DMS79 treated with DMSO at 0.1 percent for 48 hours (cell line): ENCODE results near the gene LPGAT1.

Experiments used
- DNase-seq: peaks from one replicate; lab custom pipeline; 2025; lab: John Stamatoyannopoulos, UW

The LPGAT1 gene

DNA sequence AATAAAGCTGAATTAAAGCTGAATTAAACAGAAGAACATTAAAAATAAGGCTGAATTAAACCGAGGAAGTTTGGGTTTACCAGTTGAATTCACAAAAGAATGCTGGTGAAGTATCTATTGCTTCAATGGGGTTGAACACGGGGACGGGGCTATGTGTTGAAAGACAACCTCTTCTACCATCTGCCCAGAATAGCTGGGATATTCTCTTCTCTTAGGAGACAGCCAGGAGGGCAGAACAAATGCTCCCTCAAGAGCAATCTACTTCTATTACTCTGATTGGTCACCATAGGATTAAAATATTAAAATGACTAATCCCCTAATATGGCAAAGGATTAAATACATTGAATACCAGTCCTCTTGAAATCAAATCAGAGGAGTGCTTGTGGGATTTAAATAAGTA, 68.4 kb downstream of the LPGAT1 start:
- no peak for DNase-seq

DNA sequence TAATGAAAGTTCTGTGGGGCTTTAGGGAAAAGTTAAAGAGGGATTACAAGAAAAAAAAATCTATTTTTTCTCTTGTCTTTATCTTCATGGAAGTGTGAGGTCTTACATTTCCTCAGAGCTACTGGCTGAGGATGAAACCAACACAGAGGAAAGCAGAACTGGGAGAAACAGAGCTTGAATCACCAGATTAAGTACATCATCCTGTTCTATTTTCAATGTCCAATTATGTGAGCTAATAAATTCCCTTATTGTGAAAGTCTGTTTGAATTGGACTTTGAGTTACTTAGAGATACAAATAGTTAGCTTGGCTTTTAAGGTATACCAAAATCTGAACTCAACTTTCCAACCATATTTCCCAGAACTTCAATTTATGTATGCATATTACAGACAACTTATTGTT, 69.2 kb downstream of the LPGAT1 start:
- DNase-seq = no peak

DNA sequence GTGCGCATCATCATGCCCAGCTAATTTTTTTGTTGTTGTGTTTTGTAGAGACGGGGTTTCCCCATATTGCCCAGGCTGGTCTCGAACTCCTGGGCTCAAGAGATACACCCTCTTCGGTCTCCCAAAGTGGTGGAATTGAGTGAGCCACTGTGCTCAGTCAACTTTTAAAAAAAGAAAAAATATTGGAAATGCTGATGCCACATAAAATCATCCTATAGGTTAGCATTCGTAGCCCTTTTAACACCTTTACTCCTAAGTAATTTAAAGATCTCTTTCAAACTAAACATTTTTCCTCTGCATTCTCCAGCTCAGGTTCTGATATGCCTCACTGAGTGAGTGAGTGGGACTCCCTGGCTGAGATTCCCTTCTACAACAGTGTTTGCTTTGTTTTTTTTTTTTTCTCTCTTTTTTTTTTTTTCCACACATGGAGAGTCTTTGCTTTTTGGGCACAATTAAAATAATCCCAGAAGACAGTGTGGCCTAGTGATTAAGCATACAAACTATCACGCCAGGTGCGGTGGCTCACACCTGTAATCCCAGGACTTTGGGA, 74.0 kb downstream of the LPGAT1 start:
- DNase-seq = peak; percentile 43

- no peak for DNase-seq
These were observed 76.8 kb downstream of the LPGAT1 start for GRCh38 chr1:211753649-211754251.

GRCh38 chr1:211752951-211753486, 77.5 kb downstream of the LPGAT1 start:
- no peak for DNase-seq

GRCh38 chr1:211752317-211752716, 78.2 kb downstream of the LPGAT1 start:
- no peak for DNase-seq

GRCh38 chr1:211751438-211751837, 79.1 kb downstream of the LPGAT1 start:
- DNase-seq = no peak

GRCh38 chr1:211750599-211750998, 80.0 kb downstream of the LPGAT1 start:
- no peak for DNase-seq

- no peak for DNase-seq
These were observed 81.3 kb downstream of the LPGAT1 start for GRCh38 chr1:211749251-211749650.

- no peak for DNase-seq
These were observed 81.8 kb downstream of the LPGAT1 start for GRCh38 chr1:211748810-211749209.

GRCh38 chr1:211742889-211743529, 87.6 kb downstream of the LPGAT1 start:
- no peak for DNase-seq

DNA sequence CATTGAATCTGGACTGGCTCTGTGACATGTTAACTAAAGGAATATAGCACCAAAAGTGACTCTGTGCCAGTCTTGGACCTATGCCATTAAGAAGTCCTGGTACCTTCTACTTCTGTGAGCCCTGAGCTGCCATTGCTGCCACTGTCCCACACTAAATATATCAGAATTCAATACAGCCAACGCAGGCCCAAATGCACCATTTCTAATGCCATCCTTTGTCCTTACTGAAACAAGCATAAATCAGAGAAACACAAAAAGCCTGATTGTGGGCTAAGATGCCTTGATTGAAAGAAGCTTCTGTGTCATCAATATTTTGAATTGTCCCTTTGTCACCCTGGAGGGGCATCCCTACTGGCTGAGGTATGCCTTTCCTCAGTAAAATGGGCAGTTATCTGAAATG, 88.3 kb downstream of the LPGAT1 start:
- no peak for DNase-seq

GRCh38 chr1:211741788-211742187, 88.8 kb downstream of the LPGAT1 start:
- peak; percentile 82 for DNase-seq

DNA sequence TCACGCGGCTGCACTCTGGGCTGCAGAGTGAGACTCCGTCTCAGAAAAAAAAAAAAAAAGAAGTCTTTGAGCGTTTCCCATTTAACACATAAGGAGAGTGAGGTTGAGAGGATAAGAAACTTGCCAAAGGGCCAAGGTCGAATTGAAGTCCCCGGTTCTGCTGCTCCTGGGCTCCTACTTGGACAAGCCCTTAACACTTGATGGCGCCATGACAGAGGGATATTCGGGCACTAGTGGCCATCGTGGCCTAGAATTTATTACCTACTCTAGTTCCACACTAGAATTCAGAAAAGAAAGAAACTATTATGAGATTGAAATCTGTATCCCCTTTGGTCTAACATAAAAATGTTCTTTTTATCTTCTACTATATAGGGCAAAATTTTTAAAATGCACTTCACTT, 89.4 kb downstream of the LPGAT1 start:
- no peak for DNase-seq

GRCh38 chr1:211739671-211740411, 90.7 kb downstream of the LPGAT1 start:
- DNase-seq = no peak

DNA sequence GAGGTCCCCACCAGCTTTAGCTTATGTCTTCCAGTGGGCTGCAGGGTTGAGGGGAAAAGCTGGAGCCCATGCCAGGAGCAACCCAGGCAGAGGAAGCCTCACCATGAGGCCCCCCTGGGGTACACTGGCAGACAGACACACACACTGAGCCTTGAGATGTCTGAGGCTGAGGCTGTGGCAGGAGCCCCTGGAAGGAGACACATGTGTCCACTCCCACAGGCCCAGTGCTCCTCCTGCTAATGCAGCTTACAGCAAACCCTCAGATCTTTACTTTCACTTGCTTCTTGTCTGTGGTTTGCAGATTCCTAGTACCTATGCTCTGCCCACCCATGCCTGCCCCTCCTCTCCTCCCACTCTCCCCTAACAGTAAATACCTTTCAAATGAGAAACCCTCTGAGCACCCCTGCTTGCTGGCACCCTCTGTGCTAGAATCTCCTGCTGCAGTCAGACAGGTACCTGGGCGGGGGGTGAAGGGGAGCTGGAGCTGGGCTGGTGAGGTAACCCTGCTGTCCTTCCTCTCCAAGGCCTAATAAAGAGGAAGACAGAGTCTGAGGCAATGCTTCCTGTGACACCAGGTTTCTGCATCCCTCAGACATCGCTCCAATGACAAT, 91.8 kb downstream of the LPGAT1 start:
- DNase-seq = no peak

- DNase-seq = no peak
These were observed 92.4 kb downstream of the LPGAT1 start for GRCh38 chr1:211738096-211738690.

GRCh38 chr1:211737115-211738035, 93.2 kb downstream of the LPGAT1 start:
- DNase-seq = no peak

- DNase-seq = peak; percentile 12
These were observed 94.1 kb downstream of the LPGAT1 start for GRCh38 chr1:211736351-211736915.
